ENCODE results near the gene DPEP2NB.
"Not testable (repeated sequence)": the region's sequence is repeated elsewhere in the genome, so short reads cannot be mapped to it uniquely, and the experiment has no call there.

DPEP2NB gene

DNA sequence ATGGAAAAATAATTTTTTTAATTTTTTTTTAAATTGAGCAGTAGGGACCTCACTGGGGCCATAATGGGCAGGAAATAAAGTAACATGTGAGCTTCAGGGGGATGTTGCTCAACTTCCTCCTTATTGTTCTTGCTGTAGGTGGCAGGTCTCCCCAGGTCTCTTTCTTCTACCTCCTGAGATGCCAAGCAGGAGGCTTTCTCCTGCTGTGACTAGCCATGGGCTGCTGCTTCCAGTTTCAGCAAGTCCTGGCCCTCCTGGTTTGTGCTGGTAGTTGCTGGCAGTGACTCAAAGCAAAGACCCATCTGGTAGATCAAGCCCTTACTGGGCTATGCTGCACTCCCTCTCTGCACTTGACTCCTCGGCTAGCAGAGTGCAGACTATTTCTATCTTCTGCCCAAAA is 2.3 kb downstream of the DPEP2NB start:
- TF ChIP-seq ZFX (IDR thresholded peaks at IDR 0.05; ENCODE audit: borderline replicate concordance): no peak
- TF ChIP-seq, protein P1, sequence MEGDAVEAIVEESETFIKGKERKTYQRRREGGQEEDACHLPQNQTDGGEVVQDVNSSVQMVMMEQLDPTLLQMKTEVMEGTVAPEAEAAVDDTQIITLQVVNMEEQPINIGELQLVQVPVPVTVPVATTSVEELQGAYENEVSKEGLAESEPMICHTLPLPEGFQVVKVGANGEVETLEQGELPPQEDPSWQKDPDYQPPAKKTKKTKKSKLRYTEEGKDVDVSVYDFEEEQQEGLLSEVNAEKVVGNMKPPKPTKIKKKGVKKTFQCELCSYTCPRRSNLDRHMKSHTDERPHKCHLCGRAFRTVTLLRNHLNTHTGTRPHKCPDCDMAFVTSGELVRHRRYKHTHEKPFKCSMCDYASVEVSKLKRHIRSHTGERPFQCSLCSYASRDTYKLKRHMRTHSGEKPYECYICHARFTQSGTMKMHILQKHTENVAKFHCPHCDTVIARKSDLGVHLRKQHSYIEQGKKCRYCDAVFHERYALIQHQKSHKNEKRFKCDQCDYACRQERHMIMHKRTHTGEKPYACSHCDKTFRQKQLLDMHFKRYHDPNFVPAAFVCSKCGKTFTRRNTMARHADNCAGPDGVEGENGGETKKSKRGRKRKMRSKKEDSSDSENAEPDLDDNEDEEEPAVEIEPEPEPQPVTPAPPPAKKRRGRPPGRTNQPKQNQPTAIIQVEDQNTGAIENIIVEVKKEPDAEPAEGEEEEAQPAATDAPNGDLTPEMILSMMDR (IDR thresholded peaks at IDR 0.05): no peak
- no peak overlapping the region for H3K27ac ChIP-seq

DNA sequence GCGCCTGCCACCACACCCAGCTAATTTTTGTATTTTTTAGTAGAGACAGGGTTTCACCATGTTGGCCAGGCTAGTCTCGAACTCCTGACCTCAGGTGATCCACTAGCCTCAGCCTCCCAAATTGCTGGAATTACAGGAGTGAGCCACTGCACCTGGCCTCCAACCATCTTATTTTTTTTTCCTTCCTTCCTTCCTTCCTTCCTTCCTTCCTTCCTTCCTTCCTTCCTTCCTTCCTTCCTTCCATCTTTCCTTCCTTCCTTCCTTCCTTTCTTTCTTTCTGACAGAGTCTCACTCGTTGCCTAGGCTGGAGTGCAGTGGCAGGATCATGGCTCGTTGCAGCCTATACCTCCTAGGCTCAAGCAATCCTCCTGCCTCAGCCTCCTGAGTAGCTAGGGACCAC is 5.8 kb downstream of the DPEP2NB start:
- H3K27ac ChIP-seq: not testable (repeated sequence)

DNA sequence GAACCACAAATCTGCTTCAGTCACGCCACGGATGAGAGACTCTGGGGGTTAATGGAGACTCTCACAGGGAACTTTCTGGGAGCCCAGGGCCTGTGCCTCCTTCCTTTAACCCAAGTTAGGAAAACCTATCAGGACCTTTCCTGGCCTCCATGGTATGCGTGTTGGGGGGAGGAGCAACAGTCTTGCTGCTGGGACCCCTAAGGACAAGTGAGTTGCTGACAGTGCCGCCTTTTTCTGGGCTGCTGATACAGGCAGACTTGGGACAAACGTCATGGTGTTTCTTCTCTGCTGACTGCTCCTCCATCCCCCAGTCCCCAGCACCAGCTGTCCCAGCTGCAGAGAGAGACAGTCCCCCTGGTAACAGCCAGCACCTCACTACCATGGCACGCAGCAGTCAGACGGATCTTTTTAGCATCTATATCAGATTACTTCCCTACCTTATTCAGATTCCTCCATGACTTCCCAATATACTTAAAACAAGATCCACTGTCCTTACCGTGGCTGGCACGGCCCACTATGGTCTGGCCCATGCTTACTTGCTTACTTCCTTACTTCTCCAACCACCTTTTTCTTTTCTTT is 6.5 kb downstream of the DPEP2NB start:
- H3K27ac ChIP-seq: no peak overlapping the region
- TF ChIP-seq, protein P1 (IDR thresholded peaks at IDR 0.05): no peak
- no peak for TF ChIP-seq ZFX (IDR thresholded peaks at IDR 0.05; ENCODE audit: borderline replicate concordance)

DNA sequence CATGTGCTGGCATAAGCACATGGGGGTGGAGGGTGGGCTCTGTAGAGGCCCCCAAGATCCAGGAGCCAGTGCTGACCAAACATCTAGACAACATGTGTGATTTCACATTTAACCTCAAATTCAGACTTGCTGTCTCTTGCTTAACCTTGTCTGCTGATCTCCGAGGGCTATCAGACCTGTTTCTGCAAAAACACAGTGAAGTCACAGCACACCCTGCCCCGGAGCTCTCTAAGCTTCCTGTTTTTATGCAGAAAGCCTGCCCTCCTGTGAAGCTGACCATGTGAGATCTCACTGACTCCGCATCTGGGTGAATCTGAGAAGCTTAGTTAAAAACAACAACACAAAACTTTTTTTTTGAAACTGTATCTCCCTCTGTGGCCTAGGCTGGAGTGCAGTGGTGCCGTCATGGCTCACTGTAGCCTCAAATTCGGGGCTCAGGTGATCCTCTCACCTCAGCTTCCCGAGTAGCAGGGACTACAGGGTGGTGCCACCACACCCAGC is 9.9 kb downstream of the DPEP2NB start:
- TF ChIP-seq, protein P1 (IDR thresholded peaks at IDR 0.05): no peak
- TF ChIP-seq ZFX (IDR thresholded peaks at IDR 0.05; ENCODE audit: borderline replicate concordance): no peak
- H3K27ac ChIP-seq: no peak overlapping the region

DNA sequence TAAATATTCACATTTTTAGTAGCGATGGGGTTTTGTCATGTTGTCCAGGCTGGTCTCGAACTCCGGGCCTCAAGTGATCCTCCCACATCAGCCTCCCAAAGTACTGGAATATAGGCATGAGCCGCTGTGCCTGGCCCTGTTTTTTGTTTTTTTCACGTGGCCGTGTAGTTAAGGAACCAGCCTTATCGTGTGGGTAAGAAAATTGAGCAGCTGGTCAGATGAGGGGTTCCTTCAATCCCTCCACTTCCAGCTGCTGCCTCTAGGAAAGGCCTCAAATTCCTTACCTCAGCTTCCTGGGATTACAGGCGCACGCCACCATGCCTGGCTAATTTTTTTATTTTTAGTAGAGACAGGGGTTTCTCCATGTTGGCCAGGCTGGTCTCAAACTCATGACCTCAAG is 10.5 kb downstream of the DPEP2NB start:
- no peak overlapping the region for H3K27ac ChIP-seq
- no peak for TF ChIP-seq ZFX (IDR thresholded peaks at IDR 0.05; ENCODE audit: borderline replicate concordance)
- TF ChIP-seq, protein P1 (IDR thresholded peaks at IDR 0.05): no peak

DNA sequence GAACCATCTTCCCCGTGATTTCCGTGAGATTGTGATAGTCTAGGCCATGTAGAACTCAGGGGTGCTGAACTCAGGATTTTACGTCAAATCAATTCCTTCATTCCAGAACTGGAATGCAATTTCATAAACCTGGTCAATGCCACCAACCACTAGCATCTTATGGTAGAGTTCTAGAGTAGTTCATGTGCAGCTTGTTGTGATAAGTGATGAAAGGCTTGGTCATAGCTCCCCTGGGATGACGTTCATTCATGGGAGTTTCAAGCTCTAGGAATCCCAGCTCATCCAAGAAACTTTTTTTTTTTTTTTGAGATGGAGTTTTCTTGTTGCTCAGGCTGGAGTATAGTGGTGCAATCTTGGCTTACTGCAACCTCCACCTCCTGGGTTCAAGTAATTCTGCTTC is 12.7 kb downstream of the DPEP2NB start:
- TF ChIP-seq, protein P1 (IDR thresholded peaks at IDR 0.05): no peak
- no peak for TF ChIP-seq ZFX (IDR thresholded peaks at IDR 0.05; ENCODE audit: borderline replicate concordance)
- H3K27ac ChIP-seq: no peak overlapping the region

DNA sequence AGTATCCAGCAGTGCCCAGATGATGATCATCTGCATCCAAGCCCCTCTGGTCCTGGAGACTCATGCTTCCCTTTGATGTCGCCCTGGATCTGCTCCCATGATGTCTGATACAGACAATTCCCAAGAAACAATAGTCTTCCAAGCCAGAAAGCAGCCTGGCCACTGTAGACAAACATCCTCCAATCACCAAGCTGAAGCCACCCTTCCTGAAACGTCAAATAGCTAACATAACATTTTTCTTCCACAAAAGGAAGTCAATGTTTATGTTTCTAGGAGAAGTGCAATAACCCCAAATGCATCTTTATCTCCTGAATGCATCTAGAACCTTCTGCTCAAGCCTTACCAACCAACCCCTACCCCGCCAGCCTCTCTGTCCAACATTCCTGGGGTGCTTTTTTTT is 15.3 kb downstream of the DPEP2NB start:
- no peak overlapping the region for H3K27ac ChIP-seq
- TF ChIP-seq, protein P1 (IDR thresholded peaks at IDR 0.05): no peak
- no peak for TF ChIP-seq ZFX (IDR thresholded peaks at IDR 0.05; ENCODE audit: borderline replicate concordance)

DNA sequence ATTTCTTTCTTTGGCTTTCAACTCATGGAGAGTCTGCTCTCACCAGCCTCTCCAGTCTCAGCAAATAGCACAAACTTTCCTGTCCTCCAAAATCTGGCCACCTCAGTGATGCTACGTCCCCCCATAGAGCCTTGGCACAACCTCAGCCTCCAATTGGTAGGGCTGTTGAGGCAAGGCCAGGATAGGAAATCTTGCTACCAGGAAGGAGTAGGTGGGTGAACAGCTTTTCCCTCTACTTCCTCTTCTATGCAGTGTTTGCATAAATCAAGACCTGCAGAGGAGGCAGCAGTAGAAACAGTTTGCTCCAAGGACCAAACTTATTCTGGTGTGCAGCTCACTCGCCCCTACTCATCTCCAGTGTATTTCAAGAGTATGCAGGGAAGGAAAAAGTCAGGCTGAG is 15.7 kb downstream of the DPEP2NB start:
- no peak overlapping the region for H3K27ac ChIP-seq
- TF ChIP-seq, protein P1 (IDR thresholded peaks at IDR 0.05): no peak
- no peak for TF ChIP-seq ZFX (IDR thresholded peaks at IDR 0.05; ENCODE audit: borderline replicate concordance)

DNA sequence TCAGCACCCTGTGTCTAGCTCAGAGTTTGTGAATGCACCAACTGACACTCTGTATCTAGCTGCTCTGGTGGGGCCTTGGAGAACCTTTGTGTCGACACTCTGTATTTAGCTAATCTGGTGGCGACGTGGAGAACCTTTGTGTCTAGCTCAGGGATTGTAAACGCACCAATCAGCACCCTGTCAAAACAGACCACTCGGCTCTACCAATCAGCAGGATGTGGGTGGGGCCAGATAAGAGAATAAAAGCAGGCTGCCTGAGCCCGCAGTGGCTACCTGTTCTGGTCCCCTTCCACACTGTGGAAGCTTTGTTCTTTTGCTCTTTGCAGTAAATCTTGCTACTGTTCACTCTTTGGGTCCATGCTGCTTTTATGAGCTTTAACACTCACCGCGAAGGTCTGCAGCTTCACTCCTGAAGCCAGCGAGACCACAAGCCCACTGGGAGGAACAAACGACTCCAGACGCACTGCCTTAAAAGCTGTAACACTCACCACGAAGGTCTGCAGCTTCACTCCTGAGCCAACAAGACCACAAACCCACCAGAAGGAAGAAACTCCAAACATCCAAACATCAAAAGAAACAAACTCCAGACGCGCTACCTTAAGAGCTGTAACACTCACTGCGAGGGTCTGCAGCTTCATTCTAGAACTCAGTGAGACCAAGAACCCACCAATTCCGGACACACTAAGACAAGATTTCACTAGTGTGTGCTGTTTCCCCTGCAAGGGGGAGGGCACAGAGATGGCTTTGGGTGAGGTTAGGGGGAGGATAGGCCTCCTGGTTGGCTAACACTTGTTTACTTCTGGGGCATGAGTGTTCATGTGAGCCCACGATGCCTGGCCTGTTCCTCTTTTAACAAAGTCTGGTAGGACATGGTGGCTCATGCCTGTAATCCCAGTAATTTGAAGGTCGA is 16.7 kb downstream of the DPEP2NB start, which contains the start of gene DPEP2:
Gene DPEP2, minus strand, starts transcription at position 706 of the 910 bp plus-strand sequence. CDS start 6,272 bp downstream, outside the sequence.
- H3K27ac ChIP-seq: not testable (repeated sequence)

DNA sequence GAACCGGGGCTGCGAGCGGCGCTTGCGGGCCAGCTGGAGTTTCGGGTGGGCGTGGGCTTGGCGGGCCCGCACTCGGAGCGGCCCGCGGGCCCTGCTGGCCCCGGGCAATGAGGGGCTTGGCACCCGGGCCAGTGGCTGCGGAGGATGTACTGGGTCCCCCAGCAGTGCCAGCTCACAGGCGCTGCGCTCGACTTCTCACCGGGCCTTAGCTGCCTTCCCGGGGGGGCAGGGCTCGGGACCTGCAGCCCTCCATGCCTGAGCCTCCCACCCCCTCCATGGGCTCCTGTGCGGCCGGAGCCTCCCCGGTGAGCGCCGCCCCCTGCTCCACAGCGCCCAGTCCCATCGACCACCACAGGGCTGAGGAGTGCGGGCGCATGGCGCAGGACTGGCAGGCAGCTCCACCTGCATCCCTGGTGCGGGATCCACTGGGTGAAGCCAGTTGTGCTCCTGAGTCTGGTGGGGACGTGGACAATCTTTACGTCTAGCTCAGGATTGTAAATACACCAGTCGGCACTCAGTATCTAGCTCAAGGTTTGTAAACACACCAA is 17.4 kb downstream of the DPEP2NB start:
- H3K27ac ChIP-seq: not testable (repeated sequence)

Data from 22Rv1 (cell line).